Adipocyte (in vitro differentiated cells): ENCODE data around the gene CATSPER1.
A peak's percentile ranks its signal among the peaks of the same experiment; 100 is the strongest.

Experiments
- DNase-seq: peaks from one replicate; pipeline ENCODE4 v3.0.0-alpha.2; 2015; ENCODE audit warnings: low read depth
- H3K27me3 ChIP-seq: replicated peaks from 2 replicates; pipeline ENCODE4 v1.7.0; 2013; ENCODE audit warnings: mild to moderate bottlenecking, low read length, moderate library complexity; ENCODE audit not compliant: control insufficient read depth, insufficient read depth
- H3K36me3 ChIP-seq: 2 replicates; pipeline ENCODE4 v1.7.0; 2013; ENCODE audit warnings: low read length, mild to moderate bottlenecking, moderate library complexity; ENCODE audit not compliant: control insufficient read depth, insufficient read depth, severe bottlenecking
- H3K4me1 ChIP-seq: 2 replicates; pipeline ENCODE4 v1.7.0; 2013; ENCODE audit warnings: mild to moderate bottlenecking, low read length, moderate library complexity; ENCODE audit not compliant: control insufficient read depth, insufficient read depth
- H3K4me3 ChIP-seq: 2 replicates; pipeline ENCODE4 v1.7.0; 2013; ENCODE audit warnings: mild to moderate bottlenecking, low read length, moderate library complexity
- H3K9ac ChIP-seq: 2 replicates; pipeline ENCODE4 v1.7.0; 2013; ENCODE audit warnings: mild to moderate bottlenecking, low read length, moderate library complexity
- H3K9me3 ChIP-seq: 2 replicates; pipeline ENCODE4 v1.7.0; 2013; ENCODE audit warnings: mild to moderate bottlenecking, low read length, moderate library complexity; ENCODE audit not compliant: control insufficient read depth

Gene CATSPER1

GRCh38 chr11:66026017-66026529 lies at the start of gene CATSPER1:
Gene CATSPER1, minus strand, starts transcription at chr11:66026479. Its CDS starts 100 bp downstream, at chr11:66026379.
- no peaks in the 10 kb centered on the region for H3K36me3 ChIP-seq
- no peaks in the 10 kb centered on the region for H3K9me3 ChIP-seq
- peaks cover 6% of the 10 kb centered on the region for H3K4me1 ChIP-seq
- no peak for DNase-seq
- H3K4me3 ChIP-seq = no peak within 1 kb of the TSS
- H3K9ac ChIP-seq = no peak within 1 kb of the TSS
- peaks cover 11% of the 10 kb centered on the region for H3K27me3 ChIP-seq

DNA sequence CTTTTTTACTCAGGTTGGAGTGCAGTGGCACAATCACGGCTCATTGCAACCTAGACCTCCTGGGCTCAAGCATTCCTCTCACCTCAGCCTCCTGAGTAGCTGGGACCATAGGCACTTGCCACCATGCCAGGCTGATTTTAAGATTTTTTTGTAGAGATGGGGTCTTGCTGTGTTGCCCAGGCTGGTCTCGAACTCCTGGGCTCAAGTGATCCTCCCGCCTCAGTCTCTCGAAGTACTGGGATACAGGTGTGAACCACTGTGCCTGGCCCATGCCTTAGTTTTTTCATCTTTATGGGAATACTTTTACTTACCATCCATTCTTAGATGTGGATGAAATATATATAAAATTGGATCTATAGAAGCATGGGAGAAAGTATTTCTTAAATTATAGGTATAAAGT lies 49.0 kb upstream of the CATSPER1 start:
- Histone ChIP-seq H3K27me3 (no peaks in the 10 kb centered on the region), H3K36me3 (peaks cover 10% of the 10 kb centered on the region), H3K4me1 (peaks cover 13% of the 10 kb centered on the region), H3K4me3 (no peak overlapping the region), H3K9ac (no peak overlapping the region), H3K9me3 (no peaks in the 10 kb centered on the region)
- no peak for DNase-seq

DNA sequence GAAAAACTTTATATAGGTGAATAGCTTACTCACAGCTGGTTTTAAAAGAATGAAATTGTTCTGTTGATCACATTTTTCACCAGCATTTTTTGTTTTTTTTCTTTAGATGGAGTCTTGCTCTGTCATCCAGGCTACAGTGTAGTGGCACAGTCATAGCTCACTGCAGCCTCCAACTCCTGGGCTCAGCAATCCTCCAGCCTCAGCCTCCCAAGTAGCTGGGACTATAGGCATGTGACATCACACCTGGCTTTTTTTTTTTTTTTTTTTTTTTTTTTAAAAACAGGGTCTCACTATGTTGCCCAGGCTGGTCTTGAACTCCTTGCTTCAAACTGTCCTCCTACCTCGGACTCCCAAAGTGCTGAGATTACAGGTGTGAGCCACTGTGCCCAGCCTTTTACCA lies 47.4 kb upstream of the CATSPER1 start:
- no peaks in the 10 kb centered on the region for H3K27me3 ChIP-seq
- H3K4me1 ChIP-seq = peaks cover 20% of the 10 kb centered on the region

DNA sequence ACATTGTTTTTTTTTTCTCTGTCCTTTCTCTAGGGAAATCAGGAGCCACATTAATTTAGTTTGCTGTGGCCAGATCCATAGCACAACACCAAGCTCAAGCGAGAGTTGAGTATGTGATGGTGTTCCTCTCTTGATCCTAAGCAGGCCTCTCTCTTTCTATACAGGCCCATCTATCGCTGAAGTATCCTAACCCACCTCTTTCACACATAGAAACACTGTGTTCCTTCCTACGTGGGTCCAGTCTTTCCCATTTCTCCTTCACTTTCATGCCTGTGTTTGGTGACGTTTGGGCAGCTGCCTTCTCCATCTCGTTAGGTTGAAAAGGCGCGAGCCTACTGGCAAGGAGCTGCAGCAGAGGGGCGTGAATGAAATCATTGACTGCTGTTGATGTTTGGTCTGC lies 46.2 kb upstream of the CATSPER1 start:
- Histone ChIP-seq H3K36me3 (peaks cover 28% of the 10 kb centered on the region), H3K9me3 (no peaks in the 10 kb centered on the region), H3K4me1 (peaks cover 29% of the 10 kb centered on the region)

More for the DNA sequence above, 47.4 kb upstream of the CATSPER1 start:
- Histone ChIP-seq H3K4me3 (no peak overlapping the region), H3K9me3 (no peaks in the 10 kb centered on the region), H3K9ac (no peak overlapping the region), H3K36me3 (peaks cover 17% of the 10 kb centered on the region)
- DNase-seq = no peak

DNA sequence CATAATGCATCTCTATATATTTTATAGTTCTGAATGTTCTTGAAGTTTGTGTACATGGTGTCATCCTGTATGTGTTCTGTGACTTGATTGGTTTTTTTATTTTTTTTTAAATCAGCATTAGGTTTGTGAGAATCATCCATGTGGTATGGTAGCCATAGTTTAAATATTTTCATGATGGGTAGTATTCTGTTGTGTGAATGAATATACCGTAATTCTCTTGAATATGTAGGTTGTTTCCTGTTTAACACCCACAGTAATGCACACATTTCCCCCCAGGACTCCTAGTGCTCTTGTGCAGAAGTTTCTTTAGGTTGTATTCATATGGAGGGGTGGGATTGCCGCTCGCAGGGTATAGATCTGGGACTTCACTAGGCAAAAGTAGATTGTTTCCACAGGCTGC lies 45.8 kb upstream of the CATSPER1 start:
- Histone ChIP-seq H3K4me3 (peak overlapping the region; percentile 85), H3K36me3 (peaks cover 33% of the 10 kb centered on the region), H3K9me3 (no peaks in the 10 kb centered on the region), H3K4me1 (peaks cover 29% of the 10 kb centered on the region), H3K9ac (peak overlapping the region; percentile 88), H3K27me3 (no peaks in the 10 kb centered on the region)
- no peak for DNase-seq

More for the DNA sequence above, 46.2 kb upstream of the CATSPER1 start:
- Histone ChIP-seq H3K4me3 (no peak overlapping the region), H3K27me3 (no peaks in the 10 kb centered on the region), H3K9ac (no peak overlapping the region)
- DNase-seq = no peak

DNA sequence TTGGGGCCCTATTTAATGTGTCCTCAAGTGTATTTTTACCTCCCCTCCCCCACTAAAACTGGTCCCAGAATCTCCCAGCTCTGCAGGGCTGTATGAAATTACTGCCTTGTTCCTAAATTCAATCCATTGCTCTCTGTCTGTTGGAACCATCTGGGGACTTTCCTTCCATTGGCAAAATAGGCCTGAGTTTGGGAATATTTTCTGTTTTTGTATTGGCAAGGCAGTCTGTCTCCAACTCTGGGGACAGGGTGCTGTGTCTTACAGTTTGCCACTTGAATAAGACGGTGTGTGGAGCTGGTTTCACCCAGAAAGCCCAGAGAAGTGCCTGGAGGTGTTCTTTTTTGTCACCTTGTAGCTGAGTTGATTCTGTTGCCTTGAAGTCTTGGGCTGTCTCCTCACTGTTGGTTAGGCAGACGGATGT lies 45.1 kb upstream of the CATSPER1 start:
- H3K4me3 ChIP-seq = peak overlapping the region; percentile 85
- peaks cover 29% of the 10 kb centered on the region for H3K4me1 ChIP-seq
- peak overlapping the region; percentile 88 for H3K9ac ChIP-seq
- peaks cover 40% of the 10 kb centered on the region for H3K36me3 ChIP-seq
- no peaks in the 10 kb centered on the region for H3K27me3 ChIP-seq
- H3K9me3 ChIP-seq = no peaks in the 10 kb centered on the region
- DNase-seq = no peak

DNA sequence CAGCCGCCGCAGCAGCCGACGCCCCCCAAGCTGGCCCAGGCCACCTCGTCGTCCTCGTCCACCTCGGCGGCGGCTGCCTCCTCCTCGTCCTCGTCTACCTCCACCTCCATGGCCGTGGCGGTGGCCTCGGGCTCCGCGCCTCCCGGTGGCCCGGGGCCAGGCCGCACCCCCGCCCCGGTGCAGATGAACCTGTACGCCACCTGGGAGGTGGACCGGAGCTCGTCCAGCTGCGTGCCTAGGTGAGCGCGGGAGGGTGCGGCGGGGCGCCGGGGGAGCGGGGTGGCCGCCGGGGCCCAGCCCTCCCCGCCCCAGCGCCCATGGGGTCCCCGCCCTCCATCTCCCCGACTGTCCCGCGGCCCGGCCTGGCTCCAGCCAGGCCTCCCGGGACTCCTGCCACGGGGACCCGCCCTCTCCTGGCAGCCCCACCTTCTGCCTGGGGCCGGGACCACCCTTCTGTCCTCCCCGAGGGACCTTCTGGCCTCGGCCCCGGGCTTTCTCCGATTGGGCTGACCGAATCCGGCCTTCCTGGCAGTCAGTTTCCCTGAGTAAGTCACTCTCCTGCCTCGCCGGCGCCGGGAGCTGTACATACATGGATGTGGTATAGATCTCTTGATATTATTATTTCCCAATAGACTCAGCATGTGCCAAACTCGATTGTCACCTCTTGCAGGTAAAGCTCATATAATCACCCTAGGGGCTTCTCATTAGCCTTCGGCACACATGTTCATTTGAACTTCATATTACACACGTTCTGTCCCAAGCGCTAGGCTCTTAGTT lies 44.5 kb upstream of the CATSPER1 start:
- peak; percentile 76 for DNase-seq
- peaks cover 46% of the 10 kb centered on the region for H3K36me3 ChIP-seq
- peaks cover 29% of the 10 kb centered on the region for H3K4me1 ChIP-seq
- peak overlapping the region; percentile 88 for H3K9ac ChIP-seq
- no peaks in the 10 kb centered on the region for H3K9me3 ChIP-seq
- H3K4me3 ChIP-seq = peak overlapping the region; percentile 85
- H3K27me3 ChIP-seq = no peaks in the 10 kb centered on the region

DNA sequence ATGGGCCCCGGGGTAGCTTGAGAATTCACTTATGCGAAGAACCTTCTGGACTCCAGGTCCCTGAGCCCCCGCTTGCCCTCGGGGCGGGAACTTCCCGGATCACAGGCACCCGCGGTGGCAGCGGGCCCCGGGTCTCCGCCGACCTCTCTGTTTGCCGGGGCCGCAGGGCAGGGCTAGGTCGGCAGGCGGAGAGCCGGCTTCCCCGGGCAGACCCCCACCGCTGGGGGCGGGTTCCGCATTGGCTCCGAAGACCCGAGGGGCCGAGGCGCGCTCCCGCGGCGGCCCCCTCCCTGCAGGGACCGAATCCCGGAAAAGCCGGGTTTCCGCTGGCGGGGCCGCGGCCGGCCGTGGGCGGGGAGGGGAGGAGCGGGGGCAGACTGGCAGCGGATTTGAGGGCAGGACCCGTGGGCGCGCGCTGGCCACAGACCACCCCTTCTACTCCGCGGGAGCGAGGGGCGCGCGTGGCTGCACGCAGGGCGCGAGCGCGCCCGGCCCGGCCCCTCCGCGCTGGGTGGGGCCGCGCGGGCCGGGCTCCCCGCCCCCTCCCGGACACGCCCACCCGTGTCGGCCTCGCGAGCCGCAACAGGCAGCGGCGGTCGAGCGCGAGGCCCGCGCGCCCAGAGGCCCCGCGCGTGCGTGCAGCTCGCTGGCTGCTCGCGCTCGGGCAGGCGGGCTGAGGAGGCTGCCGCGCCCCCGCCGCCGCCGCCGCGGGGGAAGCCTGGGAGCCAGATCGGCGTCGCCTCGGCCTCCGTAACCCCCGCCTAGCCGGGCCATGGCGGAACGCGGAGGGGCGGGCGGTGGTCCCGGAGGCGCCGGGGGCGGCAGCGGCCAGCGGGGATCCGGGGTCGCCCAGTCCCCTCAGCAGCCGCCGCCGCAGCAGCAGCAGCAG lies 43.7 kb upstream of the CATSPER1 start, which contains the start of gene PACS1:
Gene PACS1, plus strand, starts transcription at position 558 of the 889 bp plus-strand sequence. Its CDS starts 215 bp downstream, at position 773.
- Histone ChIP-seq H3K4me3 (peak within 1 kb of the TSS; percentile 85), H3K9ac (peak within 1 kb of the TSS; percentile 91), H3K9me3 (no peaks in the 10 kb centered on the region), H3K4me1 (peaks cover 29% of the 10 kb centered on the region), H3K36me3 (peaks cover 54% of the 10 kb centered on the region), H3K27me3 (no peaks in the 10 kb centered on the region)
- peak; percentile 94 for DNase-seq

DNA sequence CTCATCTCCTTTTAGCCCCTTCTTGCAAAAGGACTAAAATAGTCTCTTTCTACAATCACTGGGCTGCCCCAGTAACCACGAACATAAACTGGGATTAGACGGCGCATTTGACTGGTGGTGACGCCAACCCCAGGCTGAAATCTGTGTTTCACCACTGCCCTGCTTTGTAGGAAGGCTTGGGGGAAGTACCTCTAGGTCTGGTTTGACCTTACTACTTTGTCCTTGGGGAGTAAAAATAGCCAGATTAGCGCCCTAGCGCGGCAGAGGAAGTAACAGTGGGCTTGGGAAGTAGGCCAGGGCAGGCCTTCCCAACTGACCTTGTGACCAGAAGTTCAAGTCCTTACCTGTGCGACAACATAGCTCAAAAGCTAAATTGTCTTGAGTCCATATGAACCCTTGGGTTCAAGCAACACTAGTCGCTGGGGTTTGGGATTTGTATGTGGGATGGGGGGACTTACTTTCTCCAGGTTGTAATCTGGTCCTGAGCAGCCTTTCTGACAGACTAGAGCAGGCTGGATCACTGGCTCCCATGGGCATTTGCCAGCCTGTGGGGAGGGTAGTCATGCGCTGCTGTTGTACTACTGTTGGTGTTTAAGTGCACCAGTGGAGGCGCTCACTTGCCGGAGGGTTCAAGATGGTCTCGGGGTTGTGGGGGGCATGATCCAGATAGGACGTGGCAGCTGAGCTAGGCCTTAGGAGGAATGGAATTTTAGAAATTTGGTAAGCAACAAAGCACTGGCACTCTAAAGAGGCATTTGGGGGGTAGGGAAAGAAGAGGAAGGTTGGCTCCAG lies 42.8 kb upstream of the CATSPER1 start:
- DNase-seq = peak; percentile 73
- H3K9me3 ChIP-seq = no peaks in the 10 kb centered on the region
- H3K9ac ChIP-seq = peak overlapping the region; percentile 91
- peaks cover 29% of the 10 kb centered on the region for H3K4me1 ChIP-seq
- no peaks in the 10 kb centered on the region for H3K27me3 ChIP-seq
- H3K36me3 ChIP-seq = peaks cover 57% of the 10 kb centered on the region
- peak overlapping the region; percentile 79 for H3K4me3 ChIP-seq

DNA sequence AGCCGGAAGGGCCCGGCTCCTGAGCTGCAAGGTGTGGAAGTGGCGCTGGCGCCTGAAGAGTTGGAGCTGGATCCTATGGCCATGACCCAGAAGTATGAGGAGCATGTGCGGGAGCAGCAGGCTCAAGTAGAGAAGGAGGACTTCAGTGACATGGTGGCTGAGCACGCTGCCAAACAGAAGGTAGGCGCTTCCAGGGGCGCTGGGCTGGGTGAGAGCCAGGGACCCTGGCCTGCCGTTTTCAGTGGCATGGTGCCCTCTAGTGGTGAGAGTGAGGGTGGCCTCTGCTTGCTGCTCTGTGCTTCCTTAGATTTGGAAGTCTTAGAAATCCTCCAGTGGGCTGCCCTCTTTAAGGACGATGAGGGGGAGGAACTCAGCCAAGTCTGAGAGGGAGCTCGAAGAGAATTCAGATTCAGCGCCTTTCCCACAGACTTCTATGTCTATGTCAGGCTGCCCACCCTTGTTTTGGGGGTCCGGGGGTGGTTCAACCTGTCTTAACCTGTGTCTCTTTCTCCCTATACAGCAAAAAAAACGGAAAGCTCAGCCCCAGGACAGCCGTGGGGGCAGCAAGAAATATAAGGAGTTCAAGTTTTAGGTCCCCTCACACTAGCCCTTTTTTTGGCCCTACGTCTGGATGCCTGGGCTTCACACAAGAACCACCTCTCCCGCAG lies 42.0 kb upstream of the CATSPER1 start:
- Histone ChIP-seq H3K36me3 (peaks cover 64% of the 10 kb centered on the region), H3K4me3 (no peak overlapping the region), H3K9me3 (no peaks in the 10 kb centered on the region), H3K27me3 (no peaks in the 10 kb centered on the region), H3K4me1 (peaks cover 36% of the 10 kb centered on the region), H3K9ac (peak overlapping the region; percentile 91)
- peak; percentile 89 for DNase-seq
